Hippocampal formation (tissue), 2 donors: ENCODE measurements around the gene HMMR.
"Not testable (repeated sequence)": the region's sequence is repeated elsewhere in the genome, so short reads cannot be mapped to it uniquely, and the experiment has no call there.

ENCODE experiments used
- DNase-seq, 2 donors: peaks; one replicate each; lab custom pipeline; 2025; lab: John Stamatoyannopoulos, UW

HMMR gene, protein sequence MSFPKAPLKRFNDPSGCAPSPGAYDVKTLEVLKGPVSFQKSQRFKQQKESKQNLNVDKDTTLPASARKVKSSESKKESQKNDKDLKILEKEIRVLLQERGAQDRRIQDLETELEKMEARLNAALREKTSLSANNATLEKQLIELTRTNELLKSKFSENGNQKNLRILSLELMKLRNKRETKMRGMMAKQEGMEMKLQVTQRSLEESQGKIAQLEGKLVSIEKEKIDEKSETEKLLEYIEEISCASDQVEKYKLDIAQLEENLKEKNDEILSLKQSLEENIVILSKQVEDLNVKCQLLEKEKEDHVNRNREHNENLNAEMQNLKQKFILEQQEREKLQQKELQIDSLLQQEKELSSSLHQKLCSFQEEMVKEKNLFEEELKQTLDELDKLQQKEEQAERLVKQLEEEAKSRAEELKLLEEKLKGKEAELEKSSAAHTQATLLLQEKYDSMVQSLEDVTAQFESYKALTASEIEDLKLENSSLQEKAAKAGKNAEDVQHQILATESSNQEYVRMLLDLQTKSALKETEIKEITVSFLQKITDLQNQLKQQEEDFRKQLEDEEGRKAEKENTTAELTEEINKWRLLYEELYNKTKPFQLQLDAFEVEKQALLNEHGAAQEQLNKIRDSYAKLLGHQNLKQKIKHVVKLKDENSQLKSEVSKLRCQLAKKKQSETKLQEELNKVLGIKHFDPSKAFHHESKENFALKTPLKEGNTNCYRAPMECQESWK

GRCh38 chr5:163460562-163461171 is at the start of gene HMMR:
Gene HMMR (plus strand): TSS chr5:163460632. CDS start chr5:163460693, 61 bp downstream.
- DNase-seq = no peak

DNA sequence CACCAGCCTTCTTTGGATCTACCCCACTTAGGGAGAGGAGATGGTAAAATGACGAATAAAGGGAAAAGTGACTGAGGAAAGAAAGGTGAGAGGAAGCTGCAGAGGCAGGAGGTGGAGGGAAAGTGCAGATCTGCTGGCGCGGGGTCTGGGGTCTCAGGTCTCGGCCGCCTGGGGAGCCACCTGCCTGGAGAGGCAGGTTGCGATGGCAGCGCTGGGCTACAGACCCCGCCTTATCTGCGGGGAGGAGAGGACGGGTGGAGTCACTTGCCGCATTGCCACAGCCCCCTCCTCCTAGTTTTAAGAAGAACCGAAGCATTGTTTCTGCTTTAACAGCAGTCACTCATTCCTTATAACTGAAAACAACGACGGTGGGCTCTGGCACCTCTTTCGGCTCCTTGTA is 44.8 kb upstream of the HMMR start:
- DNase-seq = not testable (repeated sequence)

GRCh38 chr5:163424836-163425235 is 35.6 kb upstream of the HMMR start:
- no peak for DNase-seq

DNA sequence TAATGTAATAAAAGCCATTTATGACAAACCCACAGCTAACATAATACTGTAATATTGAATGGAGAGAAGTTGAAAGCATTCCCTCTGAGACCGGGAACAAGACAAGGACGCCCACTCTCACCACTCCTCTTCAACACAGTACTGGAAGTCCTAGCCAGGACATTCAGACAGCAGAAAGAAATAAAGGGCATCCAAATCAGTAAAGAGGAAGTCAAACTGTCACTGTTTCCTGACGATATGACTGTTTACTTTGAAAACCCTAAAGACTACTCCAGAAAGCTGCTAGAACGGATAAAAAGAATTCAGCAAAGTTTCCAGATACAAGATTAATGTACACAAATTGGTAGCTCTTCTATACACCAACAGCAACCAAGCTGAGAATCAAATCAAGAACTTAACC is 34.3 kb upstream of the HMMR start:
- not testable (repeated sequence) for DNase-seq

GRCh38 chr5:163432544-163432943 is 27.9 kb upstream of the HMMR start:
- DNase-seq = no peak

DNA sequence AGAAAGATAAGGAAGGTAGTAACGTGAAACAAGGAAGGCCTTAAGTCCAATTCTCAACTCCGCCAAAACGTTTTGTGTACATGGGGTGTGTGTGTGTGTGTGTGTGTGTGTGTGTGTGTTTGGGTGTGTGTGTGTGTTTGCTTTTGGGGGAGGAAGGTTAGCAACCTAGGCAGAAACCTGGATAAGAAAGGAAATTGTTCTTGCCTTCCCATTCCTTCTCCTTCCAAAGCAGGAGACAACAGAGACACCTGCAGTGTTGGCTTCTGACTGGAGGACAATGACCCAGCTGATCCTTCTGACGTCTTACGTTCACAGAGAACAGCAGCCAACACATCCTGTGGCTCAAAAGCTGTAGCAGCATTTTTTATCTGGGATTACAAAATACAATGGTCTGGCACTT is 27.2 kb upstream of the HMMR start:
- DNase-seq = no peak

GRCh38 chr5:163434401-163434866 is 26.0 kb upstream of the HMMR start:
- no peak for DNase-seq

- DNase-seq = no peak
Observed at GRCh38 chr5:163436515-163436914, 23.9 kb upstream of the HMMR start.

GRCh38 chr5:163437011-163437308 is 23.5 kb upstream of the HMMR start:
- no peak for DNase-seq

GRCh38 chr5:163437309-163438182 is 22.9 kb upstream of the HMMR start, which contains the start of gene CCNG1:
Gene CCNG1 (plus strand): TSS chr5:163437595. CDS start chr5:163439257, 1,662 bp downstream.
- DNase-seq = peak; percentile 95 to 96

DNA sequence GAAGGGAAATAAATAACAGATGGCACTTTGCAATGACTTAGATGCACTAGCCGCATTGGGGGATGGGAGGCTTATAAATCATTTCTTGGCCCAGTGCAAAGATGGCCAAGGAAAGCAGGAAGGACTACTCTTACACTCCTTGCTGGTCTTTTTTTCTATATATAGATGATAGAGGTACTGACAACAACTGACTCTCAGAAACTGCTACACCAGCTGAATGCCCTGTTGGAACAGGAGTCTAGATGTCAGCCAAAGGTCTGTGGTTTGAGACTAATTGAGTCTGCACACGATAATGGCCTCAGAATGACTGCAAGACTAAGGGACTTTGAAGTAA is 21.4 kb upstream of the HMMR start:
- DNase-seq = no peak

DNA sequence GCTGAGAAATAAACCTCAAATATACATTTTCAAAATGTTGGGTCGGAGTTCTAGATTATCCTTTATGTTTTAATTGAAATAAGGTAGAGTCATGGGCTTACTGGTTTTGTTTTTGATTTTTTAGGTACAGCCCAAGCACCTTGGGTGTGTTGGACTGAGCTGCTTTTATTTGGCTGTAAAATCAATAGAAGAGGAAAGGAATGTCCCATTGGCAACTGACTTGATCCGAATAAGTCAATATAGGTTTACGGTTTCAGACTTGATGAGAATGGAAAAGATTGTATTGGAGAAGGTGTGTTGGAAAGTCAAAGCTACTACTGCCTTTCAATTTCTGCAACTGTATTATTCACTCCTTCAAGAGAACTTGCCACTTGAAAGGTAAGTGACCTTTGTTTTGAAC is 19.5 kb upstream of the HMMR start:
- DNase-seq = no peak

DNA sequence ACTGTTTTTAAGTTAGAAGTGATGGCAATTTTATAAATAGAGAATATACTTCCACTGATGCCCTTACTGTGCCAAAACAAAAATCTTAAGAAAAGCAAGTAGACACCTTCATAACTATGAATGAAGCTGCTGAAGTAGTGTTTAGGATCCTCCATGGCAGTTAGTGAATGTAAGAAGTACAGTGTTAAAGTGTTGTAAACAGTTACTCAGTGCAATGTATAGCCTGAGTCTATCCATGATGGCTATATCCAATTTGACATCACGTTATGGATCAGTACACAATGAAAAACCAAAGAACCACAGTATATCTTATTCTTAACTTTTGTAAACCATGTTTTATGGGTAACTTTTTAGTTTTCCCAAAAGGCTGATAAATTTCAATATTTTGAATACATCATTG is 15.9 kb upstream of the HMMR start:
- DNase-seq = no peak

DNA sequence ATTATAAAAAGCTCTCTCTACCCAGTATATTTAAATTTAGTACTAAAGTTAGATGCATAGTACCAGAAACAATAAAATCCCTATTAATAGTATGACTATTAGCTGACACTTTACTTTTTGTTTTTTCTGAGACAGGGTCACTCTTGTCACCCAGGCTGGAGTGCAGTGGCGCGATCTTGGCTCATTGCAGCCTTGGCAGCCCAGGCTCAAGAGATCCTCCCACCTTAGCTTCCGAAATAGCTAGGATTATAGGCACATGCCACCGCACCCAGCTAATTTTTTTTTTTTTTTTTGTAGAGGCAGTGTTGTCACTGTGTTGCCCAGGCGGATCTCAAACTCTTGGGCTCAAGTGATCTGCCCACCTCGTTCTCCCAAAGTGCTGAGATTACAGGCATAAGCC is 15.1 kb upstream of the HMMR start:
- no peak for DNase-seq

DNA sequence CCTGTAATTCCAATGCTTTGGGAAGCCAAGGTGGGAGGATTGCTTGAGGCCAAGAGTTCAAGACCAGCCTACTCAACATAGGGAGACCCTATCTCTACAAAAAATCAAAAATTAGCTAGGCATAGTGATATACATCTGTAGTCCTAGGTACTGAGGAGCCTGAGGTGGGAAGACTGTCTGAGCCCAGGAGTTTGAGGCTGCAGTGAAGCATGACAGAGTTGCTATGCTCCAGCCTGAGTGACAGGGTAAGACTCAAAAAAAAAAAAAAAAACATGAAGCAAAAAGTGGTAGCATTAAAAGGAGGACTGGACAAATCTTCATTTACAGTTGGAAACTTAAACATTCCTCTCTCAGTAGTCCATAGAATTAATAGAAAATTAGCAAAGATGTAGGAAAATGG is 13.2 kb upstream of the HMMR start:
- DNase-seq = no peak

DNA sequence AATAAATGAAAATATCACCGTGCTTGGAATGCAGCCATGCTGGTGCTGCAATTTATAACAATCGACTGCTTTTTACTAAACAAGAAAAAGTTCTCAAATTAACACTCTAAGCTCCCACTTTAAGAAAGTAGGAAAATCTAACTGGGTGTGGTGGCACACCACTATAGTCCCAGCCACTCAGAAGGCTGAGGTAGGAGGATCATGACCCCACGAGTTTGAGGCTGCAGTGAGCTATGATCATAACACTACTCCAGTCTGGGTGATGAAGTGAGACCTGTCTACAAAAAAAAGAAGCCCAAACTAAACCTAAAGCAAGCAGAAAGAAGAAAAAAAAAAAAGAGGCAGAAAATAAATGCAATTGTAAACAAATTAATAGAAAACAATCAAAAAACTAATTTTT is 12.6 kb upstream of the HMMR start:
- DNase-seq = no peak

GRCh38 chr5:163448491-163448890 is 11.9 kb upstream of the HMMR start:
- DNase-seq = no peak

- DNase-seq = no peak
Observed at GRCh38 chr5:163451489-163451888, 8.9 kb upstream of the HMMR start.

DNA sequence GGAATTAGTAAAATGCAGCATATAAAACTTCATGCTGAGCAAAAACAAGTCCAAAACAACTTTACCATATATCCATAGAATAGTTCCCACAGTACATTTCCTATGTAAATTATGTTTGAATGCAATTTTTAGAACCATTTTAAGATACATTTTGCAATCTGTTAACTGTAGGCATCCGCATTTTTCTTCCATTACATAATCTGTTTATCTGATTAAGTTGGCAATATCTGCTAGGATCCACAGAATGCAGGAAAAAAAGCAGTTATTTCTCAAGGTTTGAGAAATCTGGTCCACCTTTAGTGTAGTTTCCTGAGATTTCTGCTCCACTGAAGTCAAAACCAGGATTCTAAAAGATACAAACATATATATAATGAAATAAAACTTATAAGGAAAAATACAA is 6.7 kb upstream of the HMMR start:
- DNase-seq = no peak

- DNase-seq = not testable (repeated sequence)
Observed at GRCh38 chr5:163455406-163455805, 5.0 kb upstream of the HMMR start.

DNA sequence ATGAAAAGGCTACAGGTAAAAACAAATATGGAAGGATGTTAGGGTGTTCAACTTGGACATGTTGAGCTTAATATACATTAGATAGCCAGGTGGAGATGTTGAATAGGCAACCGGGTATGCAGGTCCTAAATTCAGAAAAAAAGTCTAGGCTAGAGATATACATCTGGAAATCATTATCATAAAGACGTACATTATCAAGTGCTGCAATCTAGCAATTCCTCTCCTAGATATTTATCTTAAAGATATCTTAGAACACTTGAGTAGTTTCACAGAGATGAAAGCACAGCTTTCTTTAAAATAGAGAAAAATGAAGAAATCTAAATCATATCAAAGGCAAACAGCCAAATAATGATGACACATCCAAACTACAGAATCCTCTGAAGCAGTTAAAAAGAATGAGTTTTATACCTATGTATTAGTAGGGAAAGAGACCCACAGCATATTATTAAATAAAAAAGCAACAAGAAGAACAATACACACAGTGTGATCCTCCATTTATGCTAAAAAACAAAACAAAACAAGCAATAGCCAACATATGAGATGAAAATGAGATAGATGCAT is 4.3 kb upstream of the HMMR start:
- no peak for DNase-seq

DNA sequence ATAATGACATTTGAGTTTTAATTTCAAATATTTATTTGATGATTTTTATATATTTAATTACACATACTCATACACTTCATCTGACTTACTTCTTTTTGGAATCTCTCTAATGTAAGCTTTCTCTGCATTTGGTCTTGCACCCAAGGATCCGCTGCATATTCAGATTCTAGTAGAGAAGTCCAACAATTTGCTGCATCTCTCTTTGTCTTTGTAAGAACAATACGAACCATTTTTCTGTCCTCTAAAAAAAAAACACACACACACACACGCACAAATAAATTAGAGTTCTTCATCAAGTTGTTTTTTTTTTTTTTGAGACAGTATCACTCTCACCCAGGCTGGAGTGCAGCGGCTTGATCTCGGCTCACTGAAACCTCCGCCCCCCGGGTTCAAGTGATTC is 3.6 kb upstream of the HMMR start:
- DNase-seq = no peak
